KG1 (cell line): ENCODE data around the gene ARMH4.

Source experiments
- DNase-seq: peaks from one replicate; lab custom pipeline; 2025; lab: John Stamatoyannopoulos, UW

Gene ARMH4

GRCh38 chr14:58100735-58101368 is 51.2 kb downstream of the ARMH4 start:
- no peak for DNase-seq

GRCh38 chr14:58099682-58100081 is 52.3 kb downstream of the ARMH4 start:
- no peak for DNase-seq

- no peak for DNase-seq
These were observed 53.5 kb downstream of the ARMH4 start for GRCh38 chr14:58098507-58098906.

GRCh38 chr14:58096731-58097130 is 55.3 kb downstream of the ARMH4 start:
- DNase-seq: no peak

- DNase-seq: no peak
These were observed 60.0 kb downstream of the ARMH4 start for GRCh38 chr14:58091883-58092630.

- DNase-seq: no peak
These were observed 62.4 kb downstream of the ARMH4 start for GRCh38 chr14:58089612-58090011.

GRCh38 chr14:58088961-58089360 is 63.1 kb downstream of the ARMH4 start:
- DNase-seq: no peak

GRCh38 chr14:58085877-58086276 is 66.1 kb downstream of the ARMH4 start:
- DNase-seq: no peak

- DNase-seq: no peak
These were observed 69.4 kb downstream of the ARMH4 start for GRCh38 chr14:58082491-58083098.

- no peak for DNase-seq
These were observed 70.0 kb downstream of the ARMH4 start for GRCh38 chr14:58082011-58082410.

- no peak for DNase-seq
These were observed 73.5 kb downstream of the ARMH4 start for GRCh38 chr14:58078471-58078870.

GRCh38 chr14:58078068-58078467 is 73.9 kb downstream of the ARMH4 start:
- DNase-seq: no peak

- no peak for DNase-seq
These were observed 74.4 kb downstream of the ARMH4 start for GRCh38 chr14:58077621-58078020.

GRCh38 chr14:58073516-58073915 is 78.5 kb downstream of the ARMH4 start:
- no peak for DNase-seq

- DNase-seq: peak; percentile 34
These were observed 79.5 kb downstream of the ARMH4 start for GRCh38 chr14:58072288-58073071.

GRCh38 chr14:58071341-58071740 is 80.7 kb downstream of the ARMH4 start:
- no peak for DNase-seq

GRCh38 chr14:58068306-58068705 is 83.7 kb downstream of the ARMH4 start:
- DNase-seq: no peak

- no peak for DNase-seq
These were observed 85.9 kb downstream of the ARMH4 start for GRCh38 chr14:58066115-58066514.

GRCh38 chr14:58061581-58061980 is 90.4 kb downstream of the ARMH4 start:
- no peak for DNase-seq

- no peak for DNase-seq
These were observed 91.1 kb downstream of the ARMH4 start for GRCh38 chr14:58060898-58061297.

GRCh38 chr14:58060077-58060476 is 91.9 kb downstream of the ARMH4 start:
- no peak for DNase-seq

GRCh38 chr14:58059126-58059525 is 92.9 kb downstream of the ARMH4 start:
- no peak for DNase-seq
